GM19025 (cell line): ENCODE results near the gene P3H3.
"Not testable (repeated sequence)": the region's sequence is repeated elsewhere in the genome, so short reads cannot be mapped to it uniquely, and the experiment has no call there.

Experiments
- ATAC-seq: cut with Tn5 transposase; IDR thresholded peaks from one replicate; pipeline ENCODE4 v1.9.1; 2021; ENCODE audit warnings: mild to moderate bottlenecking, low read depth, moderate library complexity; ENCODE audit not compliant: unreplicated experiment

P3H3 gene

DNA sequence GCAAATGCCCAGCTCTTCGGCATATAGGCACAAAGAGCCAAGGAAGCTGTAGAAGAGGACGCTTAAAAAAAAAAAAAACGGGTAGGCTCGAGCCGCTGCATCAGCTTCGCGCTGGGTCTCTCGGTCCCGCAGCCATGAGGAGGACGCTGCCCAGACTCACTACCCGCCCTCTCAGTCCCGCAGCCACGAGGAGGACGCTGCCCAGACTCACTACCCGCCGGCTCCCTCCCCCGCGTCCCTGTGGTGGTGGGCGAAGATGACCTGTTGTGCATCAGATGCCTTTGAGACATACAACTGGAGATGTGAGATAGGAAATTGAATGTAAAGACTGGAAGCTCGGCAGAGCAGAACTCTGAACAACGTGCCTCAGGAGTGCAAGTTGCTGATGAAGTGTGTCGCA is 56.3 kb downstream of the P3H3 start:
- ATAC-seq: no peak

DNA sequence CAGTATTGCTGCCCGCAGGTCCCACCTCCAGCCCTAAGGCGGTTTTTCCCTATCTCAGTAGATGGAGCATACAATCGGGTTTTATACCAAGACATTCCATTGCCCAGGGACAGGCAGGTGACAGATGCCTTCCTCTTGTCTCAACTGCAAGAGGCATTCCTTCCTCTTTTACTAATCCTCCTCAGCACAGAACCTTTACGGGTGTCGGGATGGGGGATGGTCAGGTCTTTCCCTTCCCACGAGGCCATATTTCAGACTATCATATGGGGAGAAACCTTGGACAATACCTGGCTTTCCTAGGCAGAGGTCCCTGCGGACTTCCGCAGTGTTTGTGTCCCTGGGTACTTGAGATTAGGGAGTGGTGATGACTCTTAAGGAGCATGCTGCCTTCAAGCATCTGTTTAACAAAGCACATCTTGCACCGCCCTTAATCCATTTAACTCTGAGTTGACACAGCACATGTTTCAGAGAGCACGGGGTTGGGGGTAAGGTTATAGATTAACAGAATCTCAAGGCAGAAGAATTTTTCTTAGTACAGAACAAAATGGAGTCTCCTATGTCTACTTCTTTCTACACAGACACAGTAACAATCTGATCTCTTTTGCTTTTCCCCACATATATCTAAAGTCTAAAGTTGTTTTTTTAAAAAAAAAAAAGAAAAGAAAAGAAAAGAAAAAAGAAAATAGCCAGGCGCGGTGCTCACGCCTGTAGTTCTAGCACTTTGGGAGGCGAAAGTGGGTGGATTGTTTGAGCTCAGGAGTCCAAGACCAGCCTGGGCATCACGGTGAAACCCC is 58.2 kb downstream of the P3H3 start:
- not testable (repeated sequence) for ATAC-seq

DNA sequence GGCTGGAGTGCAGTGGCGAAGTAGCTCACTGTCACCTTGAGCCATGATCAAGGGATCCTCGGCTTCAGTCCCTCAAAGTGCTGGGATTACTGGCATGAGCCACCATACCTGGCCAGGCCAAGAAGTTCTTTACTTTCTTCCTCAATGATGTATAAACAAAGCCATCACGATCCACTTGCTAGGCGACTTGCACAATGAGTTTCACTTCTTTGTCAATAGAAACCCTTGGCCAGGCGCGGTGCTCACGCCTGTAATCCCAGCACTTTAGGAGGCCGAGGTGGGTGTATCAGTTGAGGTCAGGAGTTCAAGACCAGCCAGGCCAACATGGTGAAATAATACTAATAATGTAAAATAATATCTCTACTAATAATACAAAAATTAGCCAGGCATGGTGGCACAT is 59.3 kb downstream of the P3H3 start:
- no peak for ATAC-seq

DNA sequence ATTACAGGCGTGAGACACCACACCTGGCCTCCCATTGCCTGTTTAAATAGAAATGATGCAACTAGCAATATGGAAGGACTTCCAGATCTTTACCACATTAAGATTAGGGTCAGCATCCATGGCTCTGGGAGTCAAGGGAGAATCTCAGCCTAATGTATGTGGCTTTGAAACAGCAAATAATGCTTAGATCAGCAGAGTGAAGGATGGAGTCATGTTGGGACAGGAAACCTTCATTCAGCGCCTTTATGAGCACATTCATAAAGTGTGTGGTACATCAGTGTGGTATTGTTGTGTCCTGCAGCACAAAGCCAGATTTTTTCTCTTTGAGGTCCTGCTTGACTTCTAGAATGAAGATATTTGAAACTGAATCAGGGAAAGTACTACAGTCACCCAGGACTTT is 60.2 kb downstream of the P3H3 start:
- ATAC-seq: no peak

DNA sequence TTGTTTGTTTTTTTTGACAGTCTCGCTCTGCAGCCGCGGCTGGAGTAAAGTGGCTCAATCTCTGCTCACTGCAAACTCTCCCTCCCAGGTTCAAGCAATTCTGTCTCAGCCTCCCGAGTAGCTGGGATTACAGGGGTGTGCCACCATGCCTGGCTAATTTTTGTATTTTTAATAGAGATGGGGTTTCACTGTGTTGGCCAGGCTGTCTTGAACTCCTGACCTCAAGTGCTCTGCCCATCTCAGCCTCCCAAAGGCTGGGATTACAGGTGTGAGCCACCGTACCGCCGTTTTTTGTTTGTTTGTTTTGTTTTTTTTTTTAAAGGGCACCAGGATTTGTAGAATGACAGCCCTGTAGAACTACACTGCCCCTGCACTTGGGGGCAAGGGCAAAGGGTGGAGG is 60.6 kb downstream of the P3H3 start:
- not testable (repeated sequence) for ATAC-seq
